ENCODE data around the gene SEMA7A.
A peak's percentile ranks its signal among the peaks of the same experiment; 100 is the strongest.

The SEMA7A gene

DNA sequence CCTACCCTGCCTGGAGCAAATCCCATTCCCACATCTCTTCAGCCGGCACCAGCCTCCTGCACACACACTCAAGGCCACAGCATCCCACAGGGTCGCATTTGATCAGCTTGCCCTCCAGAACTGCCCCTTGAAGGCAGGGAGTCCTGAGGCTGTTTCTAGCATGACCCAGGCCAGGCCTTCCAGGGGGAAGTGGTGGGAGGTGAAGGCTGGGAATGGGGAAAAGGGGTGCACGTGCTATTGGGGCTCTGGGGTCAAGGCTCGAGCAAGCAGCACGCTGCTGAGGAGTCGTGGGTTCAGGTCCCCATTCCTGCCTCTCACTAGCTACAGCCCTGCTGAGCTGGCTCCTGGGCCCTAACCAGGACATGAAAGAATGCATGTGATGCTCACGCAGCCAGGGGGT is 24.9 kb downstream of the SEMA7A start:
- no peak for FAIRE-seq
- TF ChIP-seq POLR2A (IDR thresholded peaks at IDR 0.05; ENCODE audit: low read depth, low read length) (peak; percentile 40; the same call in 1 of the 2 replicates), TAF1 (IDR thresholded peaks at IDR 0.05; ENCODE audit: low read depth, low read length) (no peak)
- no peak for DNase-seq (ENCODE audit: insufficient read length, low spot score)

DNA sequence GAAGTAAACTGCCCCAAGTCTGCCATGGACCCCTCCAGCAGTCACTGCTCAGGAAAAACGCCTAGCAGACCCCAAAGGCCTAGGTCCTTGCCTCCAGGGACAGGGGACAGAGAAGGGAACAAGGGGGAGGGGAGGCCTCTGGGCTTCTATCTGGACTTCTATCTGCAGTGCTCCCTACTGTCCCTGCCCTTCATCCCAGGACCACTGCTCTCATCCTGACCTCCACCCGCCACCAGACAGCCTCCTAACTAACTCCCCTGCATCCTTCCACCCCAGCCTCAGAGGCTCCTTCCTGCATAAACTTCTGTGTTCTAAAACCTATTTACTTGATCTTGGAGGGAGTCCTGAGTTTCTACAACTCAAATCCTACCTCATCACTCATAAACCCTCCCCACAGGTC is 25.4 kb downstream of the SEMA7A start:
- FAIRE-seq (no peak), DNase-seq (ENCODE audit: insufficient read length, low spot score) (no peak)
- TF ChIP-seq POLR2A (IDR thresholded peaks at IDR 0.05; ENCODE audit: low read depth, low read length) (peak; percentile 29; the same call in 1 of the 2 replicates), POLR2AphosphoS5 (IDR thresholded peaks at IDR 0.05; ENCODE audit: low read depth, low read length) (no peak; the same call in 1 of the 2 replicates), POU2F2 (IDR thresholded peaks at IDR 0.05; ENCODE audit: low read depth, low read length) (no peak), PAX5 (IDR thresholded peaks at IDR 0.05; ENCODE audit: insufficient read depth, low read length, severe bottlenecking) (no peak), TAF1 (IDR thresholded peaks at IDR 0.05; ENCODE audit: low read depth, low read length) (no peak)

DNA sequence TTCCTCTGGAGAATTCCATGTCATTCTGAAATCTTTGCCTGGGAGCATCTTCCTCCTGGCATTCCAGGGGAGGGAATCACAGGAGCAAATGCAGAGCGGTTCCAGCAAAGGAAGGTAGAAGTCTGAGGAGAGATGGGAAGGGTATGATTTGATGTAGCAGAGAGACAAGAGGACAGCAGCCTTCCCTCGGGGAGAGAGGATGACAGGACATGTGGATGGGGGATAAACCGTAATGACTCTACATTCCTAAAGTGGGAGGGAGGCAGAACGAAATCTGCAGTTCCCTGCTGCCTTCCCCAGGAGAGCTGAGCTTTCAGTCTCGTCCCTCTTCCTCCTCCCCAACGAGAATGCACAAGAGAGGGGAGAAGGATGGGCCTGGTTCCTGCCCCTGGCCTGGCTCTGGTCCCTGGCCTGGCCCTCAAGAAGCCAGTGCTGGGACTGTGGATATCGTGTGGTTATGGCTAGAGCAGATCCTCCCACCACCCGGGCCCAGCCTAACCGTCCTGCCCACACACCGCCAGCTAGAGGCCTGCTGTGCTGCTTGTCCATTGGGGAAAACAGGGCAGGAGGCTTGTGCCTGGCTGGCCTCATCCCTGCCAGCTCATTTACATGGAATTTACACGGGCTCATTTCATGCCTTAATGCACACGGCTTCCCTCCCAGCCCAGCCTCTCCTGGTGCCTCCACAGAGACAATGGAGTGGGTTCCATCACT is 26.6 kb downstream of the SEMA7A start:
- TF ChIP-seq POLR2AphosphoS5 (IDR thresholded peaks at IDR 0.05; ENCODE audit: low read depth, low read length) (peak; percentile 45; the same call in 1 of the 2 replicates), SPI1 (IDR thresholded peaks at IDR 0.05; ENCODE audit: low read depth, low read length) (no peak)
- peak; percentile 69 for FAIRE-seq
- DNase-seq (ENCODE audit: insufficient read length, low spot score) = no peak

DNA sequence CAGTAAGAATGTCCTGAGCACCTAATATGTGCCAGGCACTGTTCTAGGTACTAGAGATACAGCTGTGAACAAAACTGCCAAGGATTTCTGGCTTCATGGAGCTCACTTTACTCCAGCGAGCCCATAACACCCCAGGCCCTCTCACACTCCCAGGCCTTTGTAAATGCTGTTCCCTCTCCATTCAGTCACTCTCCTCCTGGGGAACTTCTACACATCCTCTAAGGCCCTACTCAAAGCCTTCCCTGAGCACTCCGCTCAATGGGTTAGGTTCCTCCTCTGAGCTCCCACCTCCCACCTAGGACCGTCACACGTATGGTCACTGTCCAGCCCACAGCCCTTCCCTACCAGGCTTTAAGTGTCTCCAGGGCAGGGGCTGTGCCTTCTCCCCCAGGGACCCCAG is 27.2 kb downstream of the SEMA7A start:
- FAIRE-seq = no peak
- no peak for DNase-seq (ENCODE audit: insufficient read length, low spot score)
- TF ChIP-seq POLR2AphosphoS5 (IDR thresholded peaks at IDR 0.05; ENCODE audit: low read depth, low read length) (no peak), SPI1 (IDR thresholded peaks at IDR 0.05; ENCODE audit: low read depth, low read length) (no peak), PAX5 (IDR thresholded peaks at IDR 0.05; ENCODE audit: insufficient read depth, low read length, severe bottlenecking) (no peak), POU2F2 (IDR thresholded peaks at IDR 0.05; ENCODE audit: low read depth, low read length) (no peak), POLR2A (IDR thresholded peaks at IDR 0.05; ENCODE audit: low read depth, low read length) (no peak), TAF1 (IDR thresholded peaks at IDR 0.05; ENCODE audit: low read depth, low read length) (no peak)

DNA sequence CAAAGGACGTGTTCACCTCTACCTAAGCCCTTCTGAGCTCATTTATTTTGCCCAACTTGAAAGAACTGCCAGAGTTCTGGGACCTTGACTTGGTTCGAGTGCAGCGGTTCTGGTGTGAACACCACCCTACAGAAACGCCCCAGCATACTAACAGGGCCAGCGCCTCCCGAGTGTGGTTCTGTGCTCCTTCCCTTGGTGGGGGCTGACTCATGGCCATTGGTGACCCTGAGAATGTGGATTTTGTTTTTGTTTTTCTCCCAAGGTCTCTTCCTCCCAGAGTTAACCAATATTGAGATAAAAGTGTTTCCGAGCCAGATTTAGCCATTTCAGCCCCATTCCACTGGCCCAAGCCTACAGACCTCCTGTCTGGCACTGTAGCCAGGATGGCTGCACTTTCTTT is 27.9 kb downstream of the SEMA7A start:
- FAIRE-seq (peak; percentile 20), DNase-seq (ENCODE audit: insufficient read length, low spot score) (no peak)
- no peak for TF ChIP-seq TAF1 (IDR thresholded peaks at IDR 0.05; ENCODE audit: low read depth, low read length)
- TF ChIP-seq PAX5 (IDR thresholded peaks at IDR 0.05; ENCODE audit: insufficient read depth, low read length, severe bottlenecking) = no peak
- no peak for TF ChIP-seq POLR2A (IDR thresholded peaks at IDR 0.05; ENCODE audit: low read depth, low read length)
- TF ChIP-seq POLR2AphosphoS5 (IDR thresholded peaks at IDR 0.05; ENCODE audit: low read depth, low read length) = no peak
- no peak for TF ChIP-seq POU2F2 (IDR thresholded peaks at IDR 0.05; ENCODE audit: low read depth, low read length)
- TF ChIP-seq SPI1 (IDR thresholded peaks at IDR 0.05; ENCODE audit: low read depth, low read length) = no peak

DNA sequence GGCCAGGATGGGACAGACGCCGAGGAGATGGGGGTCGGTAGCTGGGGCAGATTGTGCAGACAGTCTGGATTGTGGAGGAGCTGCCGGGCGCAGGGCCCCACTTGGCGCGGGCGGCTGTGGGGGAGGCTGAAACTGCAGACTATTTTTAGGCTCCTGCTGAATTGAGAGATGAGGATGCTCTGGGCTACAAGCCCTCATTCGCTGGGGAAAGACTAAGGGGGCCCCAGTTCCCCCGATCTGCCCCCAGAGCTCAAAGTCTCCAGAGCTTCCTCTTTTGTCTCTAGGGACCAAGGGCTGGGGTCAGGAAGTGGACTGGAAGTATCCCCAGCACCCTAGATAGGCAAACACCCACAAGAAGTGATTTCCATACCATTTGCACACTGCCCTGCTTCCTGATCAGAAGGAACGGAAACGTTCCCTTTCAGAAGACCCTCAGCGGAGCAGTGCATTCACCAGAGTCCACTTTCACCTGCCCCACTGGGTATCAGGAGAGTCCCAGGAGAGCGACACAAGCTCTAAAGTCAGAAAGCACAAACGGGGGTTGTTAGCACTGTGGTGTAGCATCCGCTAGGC is 29.7 kb downstream of the SEMA7A start:
- peak; percentile 85 for FAIRE-seq
- no peak for DNase-seq (ENCODE audit: insufficient read length, low spot score)

DNA sequence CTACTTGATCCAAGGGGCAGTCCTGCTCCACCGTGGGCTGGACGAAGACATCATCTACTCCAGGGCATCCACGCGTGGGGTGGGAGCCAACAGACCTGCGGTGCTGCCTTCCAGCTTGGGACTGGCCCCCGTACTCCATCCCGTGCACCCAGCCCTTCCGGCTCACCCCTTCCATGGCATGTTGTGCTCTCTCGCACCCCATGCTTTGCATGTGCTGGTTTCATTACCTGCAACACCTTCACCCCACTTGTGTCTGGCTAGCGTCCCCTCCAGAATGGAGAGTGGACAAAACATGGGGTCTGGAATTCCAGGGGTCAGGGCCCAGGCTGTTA is 30.2 kb downstream of the SEMA7A start:
- no peak for TF ChIP-seq SPI1 (IDR thresholded peaks at IDR 0.05; ENCODE audit: low read depth, low read length)
- TF ChIP-seq POU2F2 (IDR thresholded peaks at IDR 0.05; ENCODE audit: low read depth, low read length) = peak; percentile 97
- peak; percentile 74; the same call in 1 of the 2 replicates for TF ChIP-seq TAF1 (IDR thresholded peaks at IDR 0.05; ENCODE audit: low read depth, low read length)
- TF ChIP-seq POLR2A (IDR thresholded peaks at IDR 0.05; ENCODE audit: low read depth, low read length) = no peak; the same call in 1 of the 2 replicates
- TF ChIP-seq PAX5 (IDR thresholded peaks at IDR 0.05; ENCODE audit: insufficient read depth, low read length, severe bottlenecking) = no peak
- peak; percentile 12; the same call in 1 of the 2 replicates for TF ChIP-seq POLR2AphosphoS5 (IDR thresholded peaks at IDR 0.05; ENCODE audit: low read depth, low read length)
- DNase-seq (ENCODE audit: insufficient read length, low spot score) = no peak
- FAIRE-seq = peak; percentile 91

More for the DNA sequence above, 29.7 kb downstream of the SEMA7A start:
- TF ChIP-seq PAX5 (IDR thresholded peaks at IDR 0.05; ENCODE audit: insufficient read depth, low read length, severe bottlenecking) (no peak), POLR2A (IDR thresholded peaks at IDR 0.05; ENCODE audit: low read depth, low read length) (no peak), POLR2AphosphoS5 (IDR thresholded peaks at IDR 0.05; ENCODE audit: low read depth, low read length) (peak; percentile 22; the same call in 1 of the 2 replicates), TAF1 (IDR thresholded peaks at IDR 0.05; ENCODE audit: low read depth, low read length) (no peak), SPI1 (IDR thresholded peaks at IDR 0.05; ENCODE audit: low read depth, low read length) (peak; percentile 60), POU2F2 (IDR thresholded peaks at IDR 0.05; ENCODE audit: low read depth, low read length) (peak; percentile 58; the same call in 1 of the 2 replicates)

DNA sequence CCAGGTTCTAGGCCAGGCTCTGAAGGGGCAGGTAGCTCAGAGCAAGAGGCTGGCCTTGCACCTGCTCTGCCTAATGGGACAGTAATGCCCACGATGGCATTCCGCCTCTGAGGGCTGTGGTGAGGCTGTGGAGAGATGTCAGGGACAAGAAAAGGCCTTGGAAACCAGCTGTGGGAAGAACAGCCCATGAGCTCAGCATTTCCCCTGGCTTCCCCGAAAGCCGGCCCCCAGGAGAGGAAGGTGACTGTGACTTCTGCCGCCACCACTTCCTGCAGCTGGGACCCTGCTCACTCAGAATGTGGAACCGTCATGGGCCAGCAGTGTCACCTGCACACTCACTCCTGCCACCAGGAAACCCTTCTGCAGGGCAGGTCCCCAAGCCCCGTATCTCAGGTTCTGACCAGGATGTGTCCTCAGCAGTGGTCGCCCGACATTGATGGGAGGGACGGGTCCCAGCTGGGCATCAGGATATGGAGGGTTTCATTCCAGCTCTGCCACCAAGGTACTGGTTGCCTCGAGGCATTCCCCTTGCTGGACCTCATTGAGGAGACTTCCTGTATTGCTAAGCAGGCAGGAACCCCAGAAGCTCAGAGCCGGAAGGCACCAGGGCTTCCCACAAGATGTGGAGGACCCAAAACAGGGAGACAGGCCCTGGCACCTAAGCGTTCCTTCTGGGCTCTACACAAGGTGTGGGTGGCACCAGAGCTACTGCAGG is 30.7 kb downstream of the SEMA7A start:
- TF ChIP-seq POLR2AphosphoS5 (IDR thresholded peaks at IDR 0.05; ENCODE audit: low read depth, low read length) (no peak), PAX5 (IDR thresholded peaks at IDR 0.05; ENCODE audit: insufficient read depth, low read length, severe bottlenecking) (peak; percentile 80), POU2F2 (IDR thresholded peaks at IDR 0.05; ENCODE audit: low read depth, low read length) (no peak; the same call in 1 of the 2 replicates), SPI1 (IDR thresholded peaks at IDR 0.05; ENCODE audit: low read depth, low read length) (peak; percentile 63), POLR2A (IDR thresholded peaks at IDR 0.05; ENCODE audit: low read depth, low read length) (peak; percentile 18; the same call in 1 of the 2 replicates), TAF1 (IDR thresholded peaks at IDR 0.05; ENCODE audit: low read depth, low read length) (peak; percentile 56; the same call in 1 of the 2 replicates)
- no peak for DNase-seq (ENCODE audit: insufficient read length, low spot score)
- FAIRE-seq = no peak

DNA sequence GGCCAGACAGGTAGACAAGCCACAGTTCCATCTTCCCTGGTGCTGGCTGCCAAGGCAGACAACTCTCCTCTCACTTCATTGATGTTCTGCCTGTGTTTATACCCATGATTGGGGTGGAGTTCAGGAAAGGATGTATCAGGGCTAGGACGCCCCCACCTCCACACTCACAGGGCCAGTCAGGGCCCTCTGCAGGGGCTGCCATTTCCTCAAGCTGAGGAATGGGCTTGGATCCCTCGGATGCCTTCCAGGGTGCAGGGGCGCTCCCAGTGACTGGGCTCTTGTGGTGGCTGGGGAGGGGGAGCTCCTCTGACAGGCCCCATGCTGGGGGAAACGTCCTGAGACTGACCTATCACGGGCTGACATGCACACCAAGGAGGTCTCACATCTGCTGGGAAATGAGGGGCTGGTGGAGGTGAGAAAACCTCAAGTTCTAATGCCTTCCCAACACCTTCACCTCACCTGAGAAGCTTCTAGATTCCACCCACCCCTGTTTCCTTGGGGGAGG is 31.4 kb downstream of the SEMA7A start:
- TF ChIP-seq POU2F2 (IDR thresholded peaks at IDR 0.05; ENCODE audit: low read depth, low read length) (no peak), POLR2A (IDR thresholded peaks at IDR 0.05; ENCODE audit: low read depth, low read length) (no peak; the same call in 1 of the 2 replicates), POLR2AphosphoS5 (IDR thresholded peaks at IDR 0.05; ENCODE audit: low read depth, low read length) (no peak), TAF1 (IDR thresholded peaks at IDR 0.05; ENCODE audit: low read depth, low read length) (no peak), SPI1 (IDR thresholded peaks at IDR 0.05; ENCODE audit: low read depth, low read length) (no peak), PAX5 (IDR thresholded peaks at IDR 0.05; ENCODE audit: insufficient read depth, low read length, severe bottlenecking) (no peak)
- DNase-seq (ENCODE audit: insufficient read length, low spot score) (no peak), FAIRE-seq (peak; percentile 13)
